Nucleus accumbens (tissue), 56 donors: ENCODE results near the gene TMEM240.

Source experiments
- DNase-seq, 56 donors: peaks; one replicate each; lab custom pipeline; 2025; lab: John Stamatoyannopoulos, UW

Gene TMEM240

GRCh38 chr1:1540090-1540817 lies at the start of gene TMEM240:
Gene TMEM240 (minus strand): TSS chr1:1540624. CDS start chr1:1540346, 278 bp downstream.
- DNase-seq = peak in 53 of 56 donors; percentile 5 to 90 (median 59)

- DNase-seq = no peak
Observed at GRCh38 chr1:1583347-1584010, 43.1 kb upstream of the TMEM240 start.

GRCh38 chr1:1582585-1583346 lies 42.3 kb upstream of the TMEM240 start:
- DNase-seq = no peak

GRCh38 chr1:1578371-1578940 lies 38.0 kb upstream of the TMEM240 start:
- DNase-seq = no peak

- DNase-seq = no peak
Observed at GRCh38 chr1:1577367-1578011, 37.1 kb upstream of the TMEM240 start.

GRCh38 chr1:1574721-1575537 lies 34.5 kb upstream of the TMEM240 start, which contains the start of gene SSU72:
Gene SSU72 (minus strand): TSS chr1:1574863. CDS start chr1:1574557, 306 bp downstream.
- peak in 54 of 56 donors; percentile 46 to 94 (median 80) for DNase-seq

GRCh38 chr1:1573843-1574720 lies 33.7 kb upstream of the TMEM240 start:
- DNase-seq = peak in 36 of 56 donors; percentile 41 to 87 (median 72)

- DNase-seq = no peak
Observed at GRCh38 chr1:1569341-1569740, 28.9 kb upstream of the TMEM240 start.

GRCh38 chr1:1567891-1568291 lies 27.5 kb upstream of the TMEM240 start:
- DNase-seq = no peak

- DNase-seq = no peak
Observed at GRCh38 chr1:1567152-1567875, 26.9 kb upstream of the TMEM240 start.

GRCh38 chr1:1565340-1565739 lies 24.9 kb upstream of the TMEM240 start:
- no peak for DNase-seq

GRCh38 chr1:1564268-1564667 lies 23.8 kb upstream of the TMEM240 start:
- DNase-seq = no peak

- no peak for DNase-seq
Observed at GRCh38 chr1:1563688-1564087, 23.3 kb upstream of the TMEM240 start.

- DNase-seq = no peak
Observed at GRCh38 chr1:1562556-1563195, 22.3 kb upstream of the TMEM240 start.

- no peak for DNase-seq
Observed at GRCh38 chr1:1561801-1562470, 21.5 kb upstream of the TMEM240 start.

GRCh38 chr1:1560178-1560577 lies 19.8 kb upstream of the TMEM240 start:
- no peak for DNase-seq

- no peak for DNase-seq
Observed at GRCh38 chr1:1559066-1559465, 18.6 kb upstream of the TMEM240 start.
